GM23248 (cell line): ENCODE results near the gene SSTR5. TPM values are rescaled to one million over a fixed set of nuclear protein-coding genes. Genes with fewer than 3 reads are reported as not detected.

Source experiments
- DNase-seq: peaks from one replicate; pipeline ENCODE4 v3.0.0-alpha.2; 2015
- H2AFZ ChIP-seq: fragments of 200-600 bp; sonication (generic); 2 replicates; pipeline ENCODE4 v1.6.1; 2016; ENCODE audit warnings: antibody characterized with exemption
- H3F3A ChIP-seq: fragments of 200-600 bp; sonication (generic); 2 replicates; pipeline ENCODE4 v1.6.1; 2016; ENCODE audit warnings: mild to moderate bottlenecking, antibody characterized with exemption, mixed run types; ENCODE audit not compliant: insufficient read depth
- H3K27ac ChIP-seq: fragments of 200-600 bp; sonication (generic); 2 replicates; pipeline ENCODE4 v1.5.1; 2016; ENCODE audit warnings: mild to moderate bottlenecking
- H3K27me3 ChIP-seq: fragments of 200-600 bp; sonication (generic); replicated peaks from 2 replicates; pipeline ENCODE4 v1.6.1; 2016; ENCODE audit warnings: mild to moderate bottlenecking; ENCODE audit not compliant: insufficient read depth
- H3K36me3 ChIP-seq: fragments of 200-600 bp; sonication (generic); 2 replicates; pipeline ENCODE4 v1.6.1; 2016; ENCODE audit warnings: low read depth, mild to moderate bottlenecking
- H3K4me1 ChIP-seq: fragments of 200-600 bp; sonication (generic); 2 replicates; pipeline ENCODE4 v1.6.1; 2016; ENCODE audit warnings: mild to moderate bottlenecking; ENCODE audit not compliant: insufficient read depth
- H3K4me2 ChIP-seq: fragments of 200-600 bp; sonication (generic); one replicate; pipeline ENCODE4 v1.6.1; 2016; ENCODE audit warnings: mild to moderate bottlenecking; ENCODE audit not compliant: unreplicated experiment
- H3K4me3 ChIP-seq: fragments of 200-600 bp; sonication (generic); 2 replicates; pipeline ENCODE4 v1.5.1; 2016; ENCODE audit warnings: mild to moderate bottlenecking
- H3K79me2 ChIP-seq: fragments of 200-600 bp; sonication (generic); 2 replicates; pipeline ENCODE4 v1.6.1; 2016; ENCODE audit warnings: mild to moderate bottlenecking; ENCODE audit not compliant: insufficient read depth
- H3K9ac ChIP-seq: fragments of 200-600 bp; sonication (generic); 2 replicates; pipeline ENCODE4 v1.6.1; 2016; ENCODE audit warnings: mild to moderate bottlenecking
- H3K9me2 ChIP-seq: fragments of 200-600 bp; sonication (generic); 2 replicates; pipeline ENCODE4 v1.6.1; 2016; ENCODE audit warnings: mixed run types, mild to moderate bottlenecking, moderate library complexity; ENCODE audit not compliant: insufficient read depth
- H3K9me3 ChIP-seq: fragments of 200-600 bp; sonication (generic); one replicate; pipeline ENCODE4 v1.6.1; 2017; ENCODE audit warnings: low read depth
- H4K20me1 ChIP-seq: fragments of 200-600 bp; sonication (generic); 2 replicates; pipeline ENCODE4 v1.6.0; 2016; ENCODE audit not compliant: insufficient read depth
- EZH2 ChIP-seq: fragments of 200-600 bp; sonication (generic); IDR thresholded peaks from 2 replicates; pipeline ENCODE4 v1.6.1; 2018; ENCODE audit warnings: antibody characterized with exemption, mild to moderate bottlenecking; ENCODE audit not compliant: insufficient read depth, poor library complexity, severe bottlenecking
- EZH2phosphoT487 ChIP-seq: fragments of 200-600 bp; sonication (generic); IDR thresholded peaks from 2 replicates; pipeline ENCODE4 v1.6.1; 2018; ENCODE audit warnings: antibody characterized with exemption, moderate library complexity, mild to moderate bottlenecking, low read depth; ENCODE audit not compliant: insufficient read depth
- WGBS, 2 experiments: methylation state at CpG; one replicate each; pipeline ENCODE4 v1.1.6; 2015 to 2017; ENCODE audit warnings: low lambda C conversion rate in 2 of 2, low coverage in 1 of 2; ENCODE audit errors: missing lambda C conversion rate in 2 of 2; 5-methylcytosine and 5-hydroxymethylcytosine counted together
- in situ Hi-C: fragments of 300-500 bp; cut with MboI; formaldehyde crosslinking; loops from 2 replicates; pipeline ENCODE4 v1.15.0; 2020
- polyA plus RNA-seq: library from polyadenylated mRNA; unstranded; fragments of >200 nt; fragmentation: Nextera tagmentation; extraction: Ambion mirVana; gene quantifications from 2 replicates; pipeline ENCODE4 v1.2.1, GENCODE V29; 2016
- total RNA-seq: library from RNA; depleted of rRNA; stranded (reverse); fragments of >200 nt; shearing (Covaris generic); gene quantifications from 2 replicates; pipeline ENCODE4 v1.2.3, GENCODE V29; 2014

The SSTR5 gene
- total and polyA plus RNA-seq, 2 experiments from 2014 or later = not detected

DNA sequence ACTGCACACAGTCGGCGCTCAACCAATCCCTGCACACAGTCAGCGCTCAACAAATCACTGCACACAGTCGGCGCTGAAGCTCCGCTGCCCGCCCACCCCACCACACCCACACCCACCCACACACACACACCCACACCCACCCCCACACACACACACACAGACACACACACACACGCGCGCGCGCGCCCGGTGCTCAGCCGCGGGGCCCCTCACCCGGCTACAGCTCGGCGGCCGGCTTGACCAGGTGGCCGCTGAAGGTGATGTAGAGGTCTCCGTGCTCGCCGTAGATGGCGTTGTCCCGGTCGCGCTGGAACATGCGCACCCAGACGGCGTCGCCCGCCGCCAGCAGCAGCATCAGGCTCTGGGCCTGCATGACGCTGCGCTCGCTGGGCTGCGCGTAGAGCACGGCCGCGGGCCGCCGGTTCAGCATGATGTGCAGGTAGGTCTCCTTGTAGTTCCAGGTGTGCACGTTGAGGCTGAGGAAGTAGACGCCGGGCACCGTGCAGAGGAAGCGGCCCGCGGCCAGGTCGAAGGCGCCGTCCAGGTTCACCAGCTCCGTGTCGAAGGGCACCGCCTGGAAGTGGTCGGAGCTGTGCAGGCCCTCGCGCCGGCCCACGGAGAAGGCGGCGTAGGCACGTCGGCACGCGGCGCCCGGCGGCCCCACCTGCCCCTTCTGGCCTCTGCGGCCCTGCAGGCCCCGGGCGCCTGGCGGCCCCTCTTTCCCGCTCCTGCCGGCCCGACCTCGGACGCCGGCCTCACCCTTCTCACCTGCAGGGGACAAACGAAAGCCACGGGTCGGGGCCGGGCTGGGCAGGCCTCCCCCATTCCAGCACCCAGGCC lies 21.0 kb downstream of the SSTR5 start:
- Histone ChIP-seq H4K20me1 (no peaks in the 10 kb centered on the region), H3K9me2 (no peaks in the 10 kb centered on the region), H3K9me3 (no peaks in the 10 kb centered on the region), H2AFZ (no peak overlapping the region), H3F3A (no peaks in the 10 kb centered on the region), H3K27me3 (no peaks in the 10 kb centered on the region; the same call in 1 of the 2 replicates), H3K4me1 (no peaks in the 10 kb centered on the region), H3K9ac (no peak overlapping the region), H3K27ac (no peak overlapping the region), H3K79me2 (no peaks in the 10 kb centered on the region), H3K4me2 (no peak overlapping the region), H3K36me3 (no peaks in the 10 kb centered on the region), H3K4me3 (no peak overlapping the region)
- TF ChIP-seq EZH2phosphoT487 (no peak), EZH2 (no peak)
- in situ Hi-C loops = no loop called here
- DNase-seq = no peak
- WGBS, 2 experiments = 34 to 50% methylated on average over 48 to 74 of the region's 85 CpGs

GRCh38 chr16:1094124-1094479 lies 21.6 kb downstream of the SSTR5 start:
- no peak for DNase-seq
- H3K4me2 ChIP-seq = no peak overlapping the region
- H3K9me3 ChIP-seq = no peaks in the 10 kb centered on the region
- no peaks in the 10 kb centered on the region for H3K9me2 ChIP-seq
- TF ChIP-seq EZH2 = no peak
- no peak for TF ChIP-seq EZH2phosphoT487
- no peak overlapping the region for H3K27ac ChIP-seq
- no peaks in the 10 kb centered on the region for H3F3A ChIP-seq
- peaks cover 2% of the 10 kb centered on the region; the same call in 1 of the 2 replicates for H3K27me3 ChIP-seq
- no peaks in the 10 kb centered on the region for H3K4me1 ChIP-seq
- H3K9ac ChIP-seq = no peak overlapping the region
- H3K79me2 ChIP-seq = no peaks in the 10 kb centered on the region
- in situ Hi-C loops = no loop called here
- 43 to 48% methylated on average over 13 of the region's 13 CpGs for WGBS, 2 experiments
- H2AFZ ChIP-seq = no peak overlapping the region
- no peaks in the 10 kb centered on the region for H4K20me1 ChIP-seq
- H3K4me3 ChIP-seq = no peak overlapping the region
- no peaks in the 10 kb centered on the region for H3K36me3 ChIP-seq

DNA sequence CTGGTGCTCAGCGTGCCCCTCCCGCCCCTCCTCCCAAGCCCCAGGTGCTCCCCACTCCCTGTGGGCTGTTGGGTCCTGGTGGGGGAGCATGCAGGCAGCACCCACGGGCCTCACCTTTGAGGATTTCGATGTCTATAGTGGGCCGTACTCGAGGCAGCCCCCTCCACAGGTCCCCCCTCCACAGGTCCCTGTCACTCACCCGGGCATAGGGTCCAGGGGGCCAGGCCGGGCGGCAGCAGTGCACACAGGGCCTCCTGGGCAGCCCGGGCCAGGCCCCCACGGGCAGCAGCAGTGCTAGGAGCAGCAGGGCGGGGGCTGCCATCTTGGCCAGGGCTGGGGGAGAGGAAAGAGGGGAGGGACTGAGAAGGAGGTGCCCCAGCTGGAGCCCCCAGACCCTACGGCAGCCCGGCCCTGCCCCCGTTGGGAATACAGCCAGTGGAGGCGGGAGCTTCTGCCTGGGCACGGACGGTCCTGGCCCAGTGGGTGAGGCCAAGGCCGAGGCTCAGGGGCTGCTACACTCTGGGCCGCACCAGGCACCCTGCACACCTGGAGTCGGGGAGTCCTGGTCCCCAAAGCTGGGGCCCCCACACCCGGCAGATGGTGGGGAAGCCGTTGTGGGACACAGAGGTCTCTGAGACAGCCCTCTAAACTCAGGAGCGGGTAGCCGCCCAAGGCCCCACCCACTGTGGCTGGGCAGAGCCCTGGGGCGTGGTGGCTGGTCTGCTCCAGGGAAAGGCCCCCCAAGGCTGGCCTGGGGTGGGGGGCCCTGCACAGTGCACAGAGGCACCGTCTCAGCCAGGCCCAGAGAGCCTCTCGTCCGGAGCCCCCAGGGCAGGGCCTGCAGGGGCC lies 22.3 kb downstream of the SSTR5 start:
- no peak for TF ChIP-seq EZH2
- Histone ChIP-seq H3K9me2 (no peaks in the 10 kb centered on the region), H2AFZ (no peak overlapping the region), H3F3A (no peaks in the 10 kb centered on the region), H3K4me2 (no peak overlapping the region), H3K36me3 (no peaks in the 10 kb centered on the region), H3K4me3 (no peak overlapping the region), H3K27ac (no peak overlapping the region), H3K27me3 (peaks cover 7% of the 10 kb centered on the region; the same call in 1 of the 2 replicates), H3K4me1 (no peaks in the 10 kb centered on the region), H3K9me3 (no peaks in the 10 kb centered on the region), H4K20me1 (no peaks in the 10 kb centered on the region), H3K9ac (no peak overlapping the region), H3K79me2 (no peaks in the 10 kb centered on the region)
- in situ Hi-C loops = no loop called here
- 31 to 33% methylated on average over 21 to 25 of the region's 29 CpGs for WGBS, 2 experiments
- no peak for DNase-seq

DNA sequence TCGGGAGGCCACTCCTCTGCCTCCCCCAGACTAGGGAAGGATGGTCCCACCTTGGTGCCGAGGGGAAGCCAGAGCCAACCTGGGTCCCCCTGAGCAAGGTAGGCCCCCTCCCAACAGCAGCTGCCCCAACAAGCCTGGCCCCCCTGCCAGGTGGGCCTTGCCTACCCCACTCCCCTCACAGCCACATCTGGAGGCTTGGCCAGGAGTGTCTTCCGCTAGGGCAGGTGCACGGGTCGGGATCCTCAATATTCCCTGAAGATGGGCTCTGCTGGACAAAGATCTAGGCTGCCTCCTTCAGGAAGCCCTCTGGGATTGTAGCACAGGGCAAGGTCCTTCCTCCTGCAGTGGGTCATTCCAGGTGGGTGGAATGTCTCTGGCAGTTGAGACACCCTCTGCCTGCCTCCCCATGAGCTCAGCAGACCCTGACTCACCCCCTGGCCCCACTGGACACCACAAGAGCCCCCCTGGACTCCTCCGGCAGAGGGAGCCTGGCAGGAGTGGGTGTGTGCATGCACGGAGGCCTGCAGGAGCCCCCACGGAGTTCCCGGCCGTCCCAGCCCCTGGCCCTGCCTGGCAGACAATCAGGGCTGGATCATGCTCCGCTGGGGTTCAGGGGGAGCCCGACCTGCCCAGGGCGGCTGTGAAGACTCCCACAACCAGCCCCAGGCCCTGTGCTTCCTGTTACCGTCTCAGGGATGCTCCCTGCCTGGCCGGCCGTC lies 23.1 kb downstream of the SSTR5 start:
- no peak overlapping the region for H3K4me2 ChIP-seq
- no peak overlapping the region for H3K4me3 ChIP-seq
- no peaks in the 10 kb centered on the region for H3K36me3 ChIP-seq
- no peaks in the 10 kb centered on the region for H3K79me2 ChIP-seq
- peaks cover 7% of the 10 kb centered on the region; the same call in 1 of the 2 replicates for H3K27me3 ChIP-seq
- H3K27ac ChIP-seq = no peak overlapping the region
- in situ Hi-C loops = no loop called here
- H2AFZ ChIP-seq = no peak overlapping the region
- no peaks in the 10 kb centered on the region for H3K9me3 ChIP-seq
- no peaks in the 10 kb centered on the region for H4K20me1 ChIP-seq
- WGBS, 2 experiments = 43 to 51% methylated on average over 13 to 16 of the region's 16 CpGs
- no peaks in the 10 kb centered on the region for H3K9me2 ChIP-seq
- no peak for DNase-seq
- H3K4me1 ChIP-seq = no peaks in the 10 kb centered on the region
- H3K9ac ChIP-seq = no peak overlapping the region
- H3F3A ChIP-seq = no peaks in the 10 kb centered on the region
- TF ChIP-seq EZH2phosphoT487 (no peak), EZH2 (no peak)
